Measurements from ENCODE around the gene NME3. TPM values are rescaled to one million over a fixed set of nuclear protein-coding genes. Genes with fewer than 3 reads are reported as not detected.

NME3 gene
- total RNA-seq (2021; ENCODE audit: unreplicated experiment) (103 TPM), Bru-seq, nascent RNA (percentile 69 among the genes with signal in this experiment), BruChase-seq, experiment 1, labeled RNA remaining after a 6-hour chase (percentile 82 among the genes with signal in this experiment), BruChase-seq, experiment 2, labeled RNA remaining after a 2-hour chase (percentile 81 among the genes with signal in this experiment)
- 79.3 and 90.1 TPM in 2 replicates for polyA plus RNA-seq (2012)
- long read RNA-seq, transcript NME3-201 (5 exons, 1,069 nt): major isoform, 37 of 84 reads
- long read RNA-seq, transcript NME3-202 (3 exons, 1,014 nt): minor isoform, 10 of 84 reads
- long read RNA-seq, transcript NME3-209 (4 exons, 913 nt): minor isoform, 12 of 84 reads
- long read RNA-seq, transcript NME3-204 (4 exons, 920 nt): minor isoform, 9 of 84 reads
- long read RNA-seq, partial matches to known transcripts: 1 of 84 reads
- long read RNA-seq, other reads (novel, unspliced or antisense): 8 of 84 reads

DNA sequence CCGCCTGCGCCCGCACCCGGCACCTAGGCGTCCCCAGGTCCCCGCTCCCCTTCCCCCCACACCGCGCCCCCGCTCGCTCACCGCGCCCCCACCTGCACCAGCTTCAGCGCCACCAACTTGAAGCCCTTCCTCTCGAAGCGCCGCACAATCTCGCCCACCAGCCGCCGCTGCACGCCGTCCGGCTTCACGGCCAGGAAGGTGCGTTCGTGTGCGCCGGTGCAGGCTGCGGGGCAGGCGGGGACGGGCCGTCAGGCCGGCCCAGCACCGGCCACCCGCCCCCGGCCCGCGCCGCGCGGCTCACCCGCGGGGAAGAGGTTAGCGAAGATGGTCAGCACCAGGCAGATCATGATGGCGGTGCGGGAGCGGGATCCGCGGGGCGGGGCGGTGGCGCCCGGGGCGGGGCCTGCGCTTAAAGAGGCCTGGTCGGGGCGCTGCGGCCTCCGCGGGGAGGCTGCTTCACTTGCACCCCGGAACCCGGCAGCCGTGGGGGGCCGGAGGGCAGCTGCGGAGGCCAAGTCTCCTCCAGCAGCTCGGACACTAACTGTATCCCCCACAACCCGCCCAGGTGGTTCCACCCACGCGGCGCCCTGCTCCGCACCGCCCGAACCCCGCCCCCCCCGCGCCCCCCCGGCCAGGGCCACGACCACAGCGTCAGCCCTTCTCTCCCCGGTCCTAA is at the start of gene NME3:
NME3 (minus strand) TSS at position 356 of the 676 bp plus-strand sequence; CDS start at position 347, 9 bp downstream.
- Histone ChIP-seq H3K4me2 (ENCODE audit: low read length) (peak within 1 kb of the TSS; percentile 100), H3K4me3 (replicated peaks in 1 of 2; ENCODE audit: low read depth in 1 of 2, low read length in 2 of 2) (peak within 1 kb of the TSS; percentile 88 to 97), H3K9me3 (ENCODE audit: control insufficient read depth in 1 of 2, insufficient read depth in 1 of 2, low read depth in 1 of 2, low read length in 2 of 2) (no peaks in the 10 kb centered on the region), H4K20me1 (ENCODE audit: insufficient read depth) (peaks cover 5% of the 10 kb centered on the region; the same call in 1 of the 2 replicates), H3K79me2 (ENCODE audit: insufficient read depth, low read length) (peaks cover 52% of the 10 kb centered on the region), H2AFZ (ENCODE audit: low read depth, low read length, poor library complexity, severe bottlenecking) (no peak within 1 kb of the TSS), H3K9ac (ENCODE audit: low read length) (peak within 1 kb of the TSS; percentile 93), H3K4me1 (ENCODE audit: control insufficient read depth in 1 of 2, insufficient read depth in 2 of 2, low read length in 2 of 2) (peaks cover 14 to 29% of the 10 kb centered on the region in 2 experiments), H3K36me3 (ENCODE audit: control insufficient read depth in 1 of 2, insufficient read depth in 2 of 2, low read length in 2 of 2) (peaks cover 0 to 8% of the 10 kb centered on the region in 2 experiments; a peak in 2 of 4 replicates), H3K27me3 (ENCODE audit: insufficient read depth, low read length) (no peaks in the 10 kb centered on the region), H3K27ac (ENCODE audit: low read depth, low read length) (peak within 1 kb of the TSS; percentile 95), H3K9me2 (ENCODE audit: insufficient read depth) (no peaks in the 10 kb centered on the region)
- ChIA-PET CTCF (interaction anchor here (1.4 to 1.9 kb wide), 2 partner anchors 11 to 66 kb away, joined by 4 to 13 read pairs; partner anchors contain the start of genes MAPK8IP3, NUBP2 and SPSB3), RAD21 (ENCODE audit: low non-redundant PET in 1 of 2, low total read pairs in 2 of 2, uncharacterized antibody in 2 of 2, unreplicated experiment in 2 of 2) (no interaction called here), POLR2A (interaction anchor here (1.0 to 3.5 kb wide), 2 partner anchors 11 to 48 kb away, joined by 3 to 23 read pairs; partner anchors contain the start of genes NUBP2 and SPSB3)
- BruUV-seq (replicated peaks): no TSS peak
- ATAC-seq (peak; percentile 43), DNase-seq (ENCODE audit: low read depth, low spot score) (no peak)
- intact Hi-C loops (cut with micrococcal nuclease): no loop called here
- TF ChIP-seq YY1 (IDR thresholded peaks at IDR 0.05; ENCODE audit: extremely low read depth, insufficient replicate concordance, low read depth, low read length) (peak; percentile 32), RAD21 (IDR thresholded peaks at IDR 0.05; ENCODE audit: low read depth) (no peak), EZH2phosphoT487 (IDR thresholded peaks at IDR 0.05; ENCODE audit: borderline replicate concordance) (no peak), FOSL1 (IDR thresholded peaks at IDR 0.05; ENCODE audit: low read depth) (no peak), TCF7L2 (IDR thresholded peaks at IDR 0.05; ENCODE audit: borderline replicate concordance, extremely low read depth, insufficient read depth, insufficient read length) (no peak), ELF1 (IDR thresholded peaks at IDR 0.05; ENCODE audit: borderline replicate concordance, low read depth) (no peak), POLR2AphosphoS5 (IDR thresholded peaks at IDR 0.05; ENCODE audit: low read depth, low read length) (peak; percentile 66), CEBPB (IDR thresholded peaks at IDR 0.05; ENCODE audit: low read depth) (no peak), ZNF274 (IDR thresholded peaks at IDR 0.05; ENCODE audit: low read depth, low read length) (no peak), SRF (IDR thresholded peaks at IDR 0.05; ENCODE audit: low read depth) (no peak), JUND (IDR thresholded peaks at IDR 0.05) (no peak), EZH2 (IDR thresholded peaks at IDR 0.05) (no peak), CBX3 (IDR thresholded peaks at IDR 0.05; ENCODE audit: low read depth) (no peak), EGR1 (IDR thresholded peaks at IDR 0.05; ENCODE audit: low read depth) (no peak), SP1 (IDR thresholded peaks at IDR 0.05; ENCODE audit: low read depth) (no peak), SIN3A (IDR thresholded peaks at IDR 0.05; ENCODE audit: low read depth) (no peak), ZFX (IDR thresholded peaks at IDR 0.05) (peak; percentile 60), POLR2A (IDR thresholded peaks at IDR 0.05; ENCODE audit: borderline replicate concordance, extremely low read depth, insufficient read depth, insufficient read length) (peak; percentile 48)
- TF ChIP-seq, protein P1, sequence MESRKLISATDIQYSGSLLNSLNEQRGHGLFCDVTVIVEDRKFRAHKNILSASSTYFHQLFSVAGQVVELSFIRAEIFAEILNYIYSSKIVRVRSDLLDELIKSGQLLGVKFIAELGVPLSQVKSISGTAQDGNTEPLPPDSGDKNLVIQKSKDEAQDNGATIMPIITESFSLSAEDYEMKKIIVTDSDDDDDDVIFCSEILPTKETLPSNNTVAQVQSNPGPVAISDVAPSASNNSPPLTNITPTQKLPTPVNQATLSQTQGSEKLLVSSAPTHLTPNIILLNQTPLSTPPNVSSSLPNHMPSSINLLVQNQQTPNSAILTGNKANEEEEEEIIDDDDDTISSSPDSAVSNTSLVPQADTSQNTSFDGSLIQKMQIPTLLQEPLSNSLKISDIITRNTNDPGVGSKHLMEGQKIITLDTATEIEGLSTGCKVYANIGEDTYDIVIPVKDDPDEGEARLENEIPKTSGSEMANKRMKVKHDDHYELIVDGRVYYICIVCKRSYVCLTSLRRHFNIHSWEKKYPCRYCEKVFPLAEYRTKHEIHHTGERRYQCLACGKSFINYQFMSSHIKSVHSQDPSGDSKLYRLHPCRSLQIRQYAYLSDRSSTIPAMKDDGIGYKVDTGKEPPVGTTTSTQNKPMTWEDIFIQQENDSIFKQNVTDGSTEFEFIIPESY (IDR thresholded peaks at IDR 0.05; ENCODE audit: extremely low read depth, insufficient replicate concordance, low read length): no peak
- TF ChIP-seq, protein P2, sequence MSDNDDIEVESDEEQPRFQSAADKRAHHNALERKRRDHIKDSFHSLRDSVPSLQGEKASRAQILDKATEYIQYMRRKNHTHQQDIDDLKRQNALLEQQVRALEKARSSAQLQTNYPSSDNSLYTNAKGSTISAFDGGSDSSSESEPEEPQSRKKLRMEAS (IDR thresholded peaks at IDR 0.05): no peak
- TF ChIP-seq, protein P3, sequence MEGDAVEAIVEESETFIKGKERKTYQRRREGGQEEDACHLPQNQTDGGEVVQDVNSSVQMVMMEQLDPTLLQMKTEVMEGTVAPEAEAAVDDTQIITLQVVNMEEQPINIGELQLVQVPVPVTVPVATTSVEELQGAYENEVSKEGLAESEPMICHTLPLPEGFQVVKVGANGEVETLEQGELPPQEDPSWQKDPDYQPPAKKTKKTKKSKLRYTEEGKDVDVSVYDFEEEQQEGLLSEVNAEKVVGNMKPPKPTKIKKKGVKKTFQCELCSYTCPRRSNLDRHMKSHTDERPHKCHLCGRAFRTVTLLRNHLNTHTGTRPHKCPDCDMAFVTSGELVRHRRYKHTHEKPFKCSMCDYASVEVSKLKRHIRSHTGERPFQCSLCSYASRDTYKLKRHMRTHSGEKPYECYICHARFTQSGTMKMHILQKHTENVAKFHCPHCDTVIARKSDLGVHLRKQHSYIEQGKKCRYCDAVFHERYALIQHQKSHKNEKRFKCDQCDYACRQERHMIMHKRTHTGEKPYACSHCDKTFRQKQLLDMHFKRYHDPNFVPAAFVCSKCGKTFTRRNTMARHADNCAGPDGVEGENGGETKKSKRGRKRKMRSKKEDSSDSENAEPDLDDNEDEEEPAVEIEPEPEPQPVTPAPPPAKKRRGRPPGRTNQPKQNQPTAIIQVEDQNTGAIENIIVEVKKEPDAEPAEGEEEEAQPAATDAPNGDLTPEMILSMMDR (IDR thresholded peaks at IDR 0.05 in 2 of 3, conservative IDR thresholded peaks at IDR 0.05 in 1 of 3; ENCODE audit: borderline replicate concordance in 1 of 3, insufficient read depth in 1 of 3, low read depth in 2 of 3, low read length in 2 of 3): no peak
- TF ChIP-seq, protein P4, sequence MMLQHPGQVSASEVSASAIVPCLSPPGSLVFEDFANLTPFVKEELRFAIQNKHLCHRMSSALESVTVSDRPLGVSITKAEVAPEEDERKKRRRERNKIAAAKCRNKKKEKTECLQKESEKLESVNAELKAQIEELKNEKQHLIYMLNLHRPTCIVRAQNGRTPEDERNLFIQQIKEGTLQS (IDR thresholded peaks at IDR 0.05): no peak
